Measurements from ENCODE around the gene ZNF385D. TPM values are rescaled to one million over a fixed set of nuclear protein-coding genes. Genes with fewer than 3 reads are reported as not detected.

The ZNF385D gene, protein sequence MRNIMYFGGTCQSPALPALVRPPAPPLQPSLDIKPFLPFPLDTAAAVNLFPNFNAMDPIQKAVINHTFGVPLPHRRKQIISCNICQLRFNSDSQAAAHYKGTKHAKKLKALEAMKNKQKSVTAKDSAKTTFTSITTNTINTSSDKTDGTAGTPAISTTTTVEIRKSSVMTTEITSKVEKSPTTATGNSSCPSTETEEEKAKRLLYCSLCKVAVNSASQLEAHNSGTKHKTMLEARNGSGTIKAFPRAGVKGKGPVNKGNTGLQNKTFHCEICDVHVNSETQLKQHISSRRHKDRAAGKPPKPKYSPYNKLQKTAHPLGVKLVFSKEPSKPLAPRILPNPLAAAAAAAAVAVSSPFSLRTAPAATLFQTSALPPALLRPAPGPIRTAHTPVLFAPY
- 0.42 TPM in 1 of 5 replicates, not detected in the others for total RNA-seq (2022; extraction: Qiagen RNA extraction)

DNA sequence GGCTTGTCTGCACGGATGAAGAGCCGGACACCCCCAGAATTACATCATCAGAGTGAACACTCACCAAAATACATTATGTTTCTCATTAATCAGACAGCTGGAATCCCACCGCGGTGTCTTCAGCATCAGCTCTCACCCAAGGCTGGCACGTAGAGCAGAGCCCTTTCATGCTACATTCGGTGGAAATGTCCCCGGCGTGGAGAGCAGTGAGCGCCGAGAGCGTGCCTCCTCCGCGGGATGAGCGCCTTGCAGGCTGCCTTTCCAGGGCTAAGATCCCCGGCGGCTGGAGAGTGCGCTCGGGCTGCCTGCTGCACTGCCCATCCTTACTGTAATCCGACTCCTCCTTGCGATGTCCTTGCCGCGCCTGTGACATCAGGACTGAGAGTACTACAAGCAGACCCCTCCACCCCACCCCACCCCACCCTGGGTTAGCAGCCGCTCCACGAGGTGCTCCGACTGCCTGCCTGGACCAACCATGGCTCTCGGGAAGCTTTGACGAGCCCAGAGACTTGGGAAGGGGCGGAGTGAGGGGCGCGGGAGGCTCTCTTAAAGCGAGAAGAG is at the start of gene ZNF385D:
Gene ZNF385D (minus strand): TSS at position 380 of the 561 bp plus-strand sequence. CDS start 294 bp downstream, at position 86.

All from A549 treated with Mapracorat at 1 μM for 4 hours (cell line).